ENCODE results near the gene NALCN.

NALCN gene

DNA sequence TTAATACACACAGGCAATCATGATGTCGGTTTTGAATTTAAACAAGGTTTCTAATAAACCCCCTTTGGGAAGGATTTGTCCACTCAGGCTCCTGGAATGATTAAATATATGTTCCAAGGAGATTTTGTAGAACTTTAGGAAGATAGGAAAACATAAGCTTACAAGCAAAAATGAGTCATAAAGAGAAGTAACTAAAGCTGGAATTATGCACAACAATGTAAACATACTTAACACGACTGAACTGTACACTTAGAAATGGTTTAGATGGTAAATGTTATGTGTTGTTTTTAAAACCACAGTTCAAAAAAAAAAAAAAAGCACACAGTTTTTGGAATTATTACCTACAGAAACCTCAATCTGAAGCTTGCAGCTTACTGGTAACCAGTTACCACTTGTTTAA is 304.4 kb downstream of the NALCN start:
- DNase-seq: no peak

DNA sequence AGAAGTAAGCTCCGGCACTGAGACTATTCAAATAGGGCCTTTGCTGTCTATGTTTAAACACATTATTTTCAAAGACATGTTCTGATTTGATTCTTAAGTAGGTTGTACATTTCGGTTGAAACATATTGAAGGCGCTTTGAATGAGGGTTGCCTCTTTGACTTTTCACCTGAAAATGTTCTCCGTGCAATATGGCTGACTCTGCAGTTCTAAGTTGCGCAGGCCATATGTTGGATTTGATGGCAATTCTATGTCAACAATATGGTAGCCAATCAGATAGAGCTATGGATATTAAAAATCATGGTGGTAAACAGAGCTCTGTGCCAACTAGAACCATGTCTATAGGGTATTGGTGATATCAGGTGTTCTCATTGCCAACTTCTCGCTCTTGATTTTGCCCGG is 307.3 kb downstream of the NALCN start:
- DNase-seq: no peak

DNA sequence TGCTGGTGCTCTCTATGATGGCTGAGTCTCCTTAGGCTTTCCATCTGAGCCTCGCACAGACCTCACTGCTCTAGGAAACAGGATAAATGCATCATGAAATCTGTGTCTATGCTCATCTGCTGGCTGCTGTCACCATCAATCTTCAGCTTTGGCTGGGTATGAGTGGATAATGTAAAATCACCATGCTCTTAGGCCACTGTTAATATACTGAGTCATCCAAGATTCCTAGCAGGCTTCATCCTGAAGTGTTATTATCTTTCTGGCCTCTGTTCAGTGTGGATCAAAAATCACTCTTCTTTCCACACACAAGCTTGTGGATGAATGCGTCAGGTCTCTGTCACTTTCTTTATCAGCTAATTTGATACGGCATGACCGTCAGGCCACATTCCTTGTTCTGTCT is 317.4 kb downstream of the NALCN start:
- no peak for DNase-seq

DNA sequence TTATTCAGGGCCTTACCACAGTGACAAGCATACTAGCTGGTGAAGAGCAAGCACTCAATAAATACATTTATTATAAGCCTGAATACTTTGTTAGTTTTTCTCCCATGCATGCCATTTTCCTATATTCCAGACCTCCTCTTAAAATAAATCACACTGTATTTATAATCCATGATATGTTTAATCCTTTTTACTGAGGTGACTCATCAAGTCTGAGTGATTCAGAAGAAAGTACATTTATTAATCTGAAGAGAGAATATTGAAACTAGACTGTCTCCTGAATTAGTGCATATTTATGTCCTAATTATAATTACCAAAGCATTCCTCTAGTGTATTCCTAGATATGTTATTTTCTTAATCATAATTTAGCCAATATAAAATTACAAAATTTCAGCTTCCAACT is 323.3 kb downstream of the NALCN start:
- no peak for DNase-seq

DNA sequence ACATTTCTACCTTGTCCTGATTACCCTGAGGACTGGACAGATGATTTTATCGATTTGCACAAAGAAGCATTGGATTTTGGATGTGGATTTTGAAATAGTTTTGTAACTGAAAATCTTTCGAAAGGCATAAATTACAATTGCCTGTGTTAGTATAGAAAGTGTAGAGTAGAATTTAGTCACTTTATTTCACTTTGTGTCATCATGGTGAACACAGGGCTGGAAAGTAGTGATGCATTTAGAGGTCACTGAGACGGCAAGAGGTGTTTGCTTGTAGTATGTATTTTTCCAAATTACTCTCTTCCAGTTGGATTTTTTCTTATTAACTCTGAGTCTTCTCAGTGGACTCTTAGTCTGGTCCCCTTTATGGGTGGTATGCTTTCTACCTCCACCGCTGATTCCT is 326.0 kb downstream of the NALCN start:
- no peak for DNase-seq

DNA sequence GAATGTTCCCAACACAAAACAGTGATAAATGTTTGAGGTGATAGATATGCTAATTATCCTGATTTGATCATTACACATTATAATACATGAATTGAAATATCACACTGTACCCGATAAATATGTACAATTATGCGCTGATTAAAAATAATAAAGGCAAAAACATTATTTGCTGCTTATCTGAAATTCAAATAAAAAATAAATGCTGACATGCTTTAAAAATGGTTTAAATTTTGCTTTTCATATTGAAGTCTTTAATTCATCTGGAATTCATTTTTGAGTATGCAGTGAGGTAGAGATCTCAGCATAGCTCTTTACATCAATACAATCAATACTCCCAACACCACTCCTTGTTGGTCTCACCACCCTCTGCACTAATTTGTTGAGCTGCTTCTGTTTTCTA is 330.8 kb downstream of the NALCN start:
- DNase-seq: no peak

DNA sequence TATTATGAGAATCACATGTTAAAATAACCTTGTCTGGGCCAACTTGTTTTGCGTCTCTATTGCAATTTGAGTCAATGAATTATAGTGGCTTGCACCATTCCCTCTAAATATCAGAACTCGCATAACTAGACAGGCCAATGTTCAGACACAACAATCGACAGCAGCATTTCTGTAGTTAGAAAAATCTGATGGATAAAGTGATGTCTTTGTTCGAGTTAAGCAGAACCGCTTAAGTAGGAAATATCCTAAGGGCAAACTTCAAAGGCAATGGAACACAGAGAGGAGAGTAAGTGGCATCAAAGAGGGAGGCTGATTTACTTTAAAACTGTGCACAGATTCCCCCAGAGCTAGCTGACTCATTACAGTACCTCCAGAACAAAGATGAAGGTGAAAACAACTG is 333.9 kb downstream of the NALCN start:
- no peak for DNase-seq

DNA sequence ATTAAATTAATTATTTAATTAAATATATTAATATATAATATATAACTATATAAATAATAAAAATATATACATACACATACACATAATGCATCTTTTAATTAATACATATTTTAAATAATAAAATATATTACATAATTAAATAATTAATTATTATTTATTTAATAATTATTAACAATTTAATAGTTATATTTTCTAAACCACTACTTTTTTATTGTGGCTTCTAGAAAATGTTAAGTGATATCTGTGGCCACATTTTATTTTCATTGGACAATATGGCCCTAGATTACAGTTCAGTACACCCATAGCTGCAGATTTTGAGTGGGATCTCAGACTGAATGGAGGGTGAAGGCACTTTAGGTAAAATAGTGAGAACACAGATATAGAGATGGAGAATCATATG is 335.7 kb downstream of the NALCN start:
- no peak for DNase-seq

DNA sequence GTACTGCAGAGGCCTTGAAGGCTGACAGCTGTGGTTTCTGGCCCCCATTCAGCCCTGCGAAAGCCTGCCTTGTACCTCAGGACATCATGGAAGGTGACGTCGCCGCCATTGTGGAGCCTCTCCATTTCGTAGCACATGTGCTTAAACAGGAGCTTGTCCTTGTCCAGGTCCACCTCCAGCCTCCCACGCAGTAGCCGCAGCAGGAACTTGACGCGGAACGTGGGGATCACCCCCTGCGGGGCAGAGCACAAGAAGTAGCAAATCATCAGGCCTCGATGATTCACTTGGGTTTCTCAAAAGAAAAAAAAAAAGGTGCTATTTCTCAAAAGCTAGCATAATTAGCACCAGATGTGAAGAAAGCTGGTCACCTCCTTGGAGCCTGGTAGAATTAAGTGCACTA is 351.0 kb downstream of the NALCN start:
- no peak for DNase-seq

DNA sequence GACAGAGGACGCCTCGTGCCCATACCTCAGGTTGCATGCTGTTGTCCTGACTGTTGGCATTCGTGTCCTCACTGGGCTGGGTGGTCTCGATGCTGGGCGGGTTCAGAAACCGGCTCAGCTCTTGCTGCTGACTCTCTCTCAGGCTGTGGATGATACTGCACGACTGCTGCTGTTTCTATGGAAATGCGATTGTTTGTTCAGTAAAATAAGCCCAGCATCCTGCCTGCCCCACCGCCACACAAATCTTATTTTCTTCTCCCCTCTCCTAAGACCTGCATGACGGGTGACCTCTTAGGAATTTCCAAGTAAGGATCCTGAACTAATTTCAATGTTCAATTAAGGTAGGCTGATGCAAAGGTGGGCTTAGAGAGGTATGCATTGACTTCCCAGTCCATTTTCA is 356.5 kb downstream of the NALCN start:
- DNase-seq: no peak

DNA sequence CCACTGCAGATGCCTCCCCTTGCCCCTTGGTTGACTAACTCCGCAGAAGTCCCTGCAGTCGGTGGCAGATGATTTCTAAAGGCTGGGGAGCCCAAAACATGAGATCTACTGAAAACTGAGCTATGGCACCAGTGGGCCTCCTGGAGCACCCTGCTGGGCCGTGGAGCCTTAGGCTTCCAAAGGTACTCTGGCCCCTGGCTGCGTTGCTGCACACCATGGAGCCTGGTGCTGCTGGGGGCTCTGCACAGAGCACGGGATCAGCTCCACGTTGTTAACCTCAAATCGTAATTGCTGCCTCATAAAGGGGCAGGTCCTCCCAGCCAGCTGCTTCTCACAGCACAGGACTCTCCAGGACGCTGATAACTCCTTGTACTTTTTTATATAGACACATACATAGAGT is 357.5 kb downstream of the NALCN start:
- no peak for DNase-seq

DNA sequence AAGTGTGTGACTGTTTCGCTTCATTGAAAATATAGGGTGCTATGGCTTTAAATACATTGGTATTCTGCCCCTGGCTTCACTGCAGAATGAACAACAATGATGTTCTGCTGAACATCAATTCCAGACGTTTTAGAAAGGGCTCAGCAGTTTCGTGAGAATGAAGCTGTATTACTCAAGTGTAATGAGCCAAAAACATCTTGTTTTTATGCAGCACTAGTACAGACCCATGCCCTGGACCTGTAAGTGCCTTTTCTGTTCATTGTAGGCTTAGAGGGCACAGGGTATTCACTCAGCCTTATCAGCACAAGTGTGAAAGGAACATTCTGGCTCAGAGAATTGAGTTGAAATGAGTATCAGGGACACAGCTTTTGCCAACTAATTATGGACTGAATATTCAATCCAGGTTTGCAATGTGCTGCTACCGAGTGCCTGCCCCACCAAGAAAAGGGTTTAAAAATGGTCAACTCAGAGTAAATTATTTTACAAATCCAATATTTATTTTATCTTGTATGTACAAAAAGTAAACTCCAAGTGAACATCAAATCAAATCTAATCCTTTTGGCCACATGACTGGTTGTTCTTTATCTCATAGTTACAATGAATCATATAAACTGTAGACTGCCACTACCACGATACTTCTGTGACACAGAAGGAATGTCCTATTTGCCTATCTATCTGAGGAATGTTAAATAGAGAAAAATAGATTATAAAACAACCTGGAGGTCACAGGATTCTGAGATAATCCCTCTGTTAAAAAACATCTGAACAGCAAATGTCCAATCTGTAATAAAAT is 362.8 kb downstream of the NALCN start:
- no peak for DNase-seq

DNA sequence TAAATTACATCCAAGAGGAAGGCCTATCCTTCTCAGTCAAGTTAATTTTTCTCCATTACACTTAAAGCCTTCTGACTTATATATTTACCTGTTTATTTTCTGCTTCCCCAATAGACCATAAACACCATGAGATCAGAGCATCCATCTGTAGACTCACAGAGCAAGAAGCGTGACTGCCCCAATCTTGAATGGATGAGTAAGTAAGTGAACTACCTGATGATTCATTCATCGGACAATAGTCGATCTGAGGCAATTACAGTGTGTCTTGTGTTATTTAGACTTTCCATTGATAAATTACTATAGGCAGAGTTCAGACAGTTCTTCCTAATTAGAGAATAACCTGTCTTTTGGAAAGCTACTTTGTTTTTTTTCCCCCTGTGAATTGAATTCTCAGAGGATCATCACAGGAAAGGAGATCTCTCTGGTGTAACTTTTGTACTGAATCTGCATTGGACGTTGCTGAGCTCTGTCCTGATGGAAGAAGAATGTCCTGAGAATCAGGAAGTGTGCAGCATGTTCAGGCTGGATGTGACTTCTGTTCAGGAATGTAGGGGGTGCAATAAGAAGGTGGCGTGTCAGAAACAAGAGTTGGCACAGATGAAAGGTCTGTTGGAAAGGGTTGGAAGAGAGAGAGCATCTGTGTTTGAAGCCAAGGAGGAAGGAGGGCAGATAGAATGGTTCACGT is 367.0 kb downstream of the NALCN start:
- DNase-seq: no peak

DNA sequence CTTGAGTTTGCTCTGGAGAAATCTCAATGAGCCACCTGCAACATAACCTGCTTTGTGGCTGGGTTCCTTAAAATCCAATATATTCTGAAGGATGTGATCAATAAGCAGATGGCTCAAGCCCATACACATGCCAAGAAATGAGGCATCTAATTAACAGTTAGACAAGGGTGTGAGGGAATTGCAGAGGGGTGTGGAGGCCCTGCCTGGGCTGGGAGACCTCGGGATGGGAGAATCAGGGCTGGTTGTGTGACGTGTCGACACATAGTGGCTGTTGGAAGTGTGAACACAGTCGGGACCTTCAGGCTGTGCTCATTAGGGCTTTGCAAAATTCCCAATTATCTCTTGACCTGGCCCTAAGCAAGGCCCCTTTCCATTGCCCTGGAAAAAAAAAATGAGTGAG is 379.8 kb downstream of the NALCN start:
- no peak for DNase-seq

DNA sequence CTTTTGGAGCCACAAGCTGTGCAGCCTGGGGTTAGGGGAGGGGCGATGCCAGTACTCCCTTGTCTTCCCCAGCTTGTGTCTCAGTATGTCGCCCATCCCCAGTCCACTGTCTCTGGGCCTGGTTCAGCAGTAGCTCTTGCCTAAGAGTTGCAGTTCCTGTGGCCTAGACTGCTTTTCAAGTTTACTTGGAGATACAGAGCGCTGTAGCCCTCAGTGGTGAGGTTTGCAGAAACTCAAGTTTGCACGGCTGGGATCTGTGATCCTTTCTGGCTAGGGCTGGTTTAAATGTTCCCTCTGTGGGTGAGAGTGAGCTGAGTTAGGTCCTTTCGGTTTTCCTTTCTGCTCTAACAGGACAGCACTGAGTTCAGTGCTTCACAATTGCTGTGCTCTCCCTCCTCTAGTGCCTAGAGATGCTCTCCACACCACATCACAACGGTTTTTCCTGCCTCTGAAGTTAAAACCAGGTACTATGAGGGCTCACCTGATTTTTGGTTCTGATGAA is 381.1 kb downstream of the NALCN start:
- DNase-seq: no peak

DNA sequence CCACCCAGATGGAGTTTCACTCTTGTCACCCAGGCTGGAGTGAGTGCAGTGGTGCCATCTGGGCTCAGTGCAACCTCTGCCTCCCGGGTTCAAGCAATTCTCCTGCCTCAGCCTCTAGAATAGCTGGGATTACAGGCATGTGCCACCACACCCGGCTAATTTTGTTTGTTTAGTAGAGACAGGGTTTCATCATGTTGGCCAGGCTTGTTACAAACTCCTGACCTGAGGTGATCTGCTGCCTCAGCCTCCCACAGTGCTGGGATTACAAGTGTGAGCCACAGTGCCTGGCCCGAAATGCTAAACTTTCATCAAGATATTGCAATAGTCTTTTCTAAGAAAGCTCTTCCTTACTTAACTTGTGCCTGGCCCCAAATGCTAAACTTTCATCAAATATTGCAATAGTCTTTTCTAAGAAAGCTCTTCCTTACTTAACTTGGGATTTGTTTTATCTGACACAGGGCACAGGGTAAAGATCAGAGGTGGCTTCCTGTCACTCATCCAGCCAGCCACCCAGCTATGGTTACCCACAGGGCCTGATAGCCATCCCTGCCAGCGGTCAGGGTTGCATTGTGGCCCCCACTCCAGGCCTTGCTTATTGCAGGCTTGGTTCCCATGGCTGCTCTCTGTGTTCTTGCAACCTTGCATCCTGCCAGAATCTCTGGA is 389.4 kb downstream of the NALCN start:
- DNase-seq: no peak

DNA sequence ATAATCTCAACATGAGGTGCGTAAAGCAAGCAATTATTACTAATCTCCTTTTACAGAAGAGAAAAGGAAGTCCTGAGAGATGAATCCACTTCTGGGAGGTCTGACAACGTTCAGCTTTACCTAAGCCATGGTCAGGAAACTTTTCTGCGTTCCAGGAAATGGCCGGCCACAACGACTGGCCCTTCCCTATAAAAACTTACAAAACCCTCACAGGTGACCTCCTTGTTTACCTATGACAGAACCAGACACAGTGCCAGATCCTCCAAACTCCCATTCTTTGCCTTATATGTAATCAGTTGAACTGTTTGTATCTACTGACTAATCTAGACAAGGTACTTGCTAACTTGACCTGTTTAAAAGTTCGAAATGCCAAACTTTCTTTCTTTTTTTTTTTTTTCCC is 390.0 kb downstream of the NALCN start:
- DNase-seq: no peak

DNA sequence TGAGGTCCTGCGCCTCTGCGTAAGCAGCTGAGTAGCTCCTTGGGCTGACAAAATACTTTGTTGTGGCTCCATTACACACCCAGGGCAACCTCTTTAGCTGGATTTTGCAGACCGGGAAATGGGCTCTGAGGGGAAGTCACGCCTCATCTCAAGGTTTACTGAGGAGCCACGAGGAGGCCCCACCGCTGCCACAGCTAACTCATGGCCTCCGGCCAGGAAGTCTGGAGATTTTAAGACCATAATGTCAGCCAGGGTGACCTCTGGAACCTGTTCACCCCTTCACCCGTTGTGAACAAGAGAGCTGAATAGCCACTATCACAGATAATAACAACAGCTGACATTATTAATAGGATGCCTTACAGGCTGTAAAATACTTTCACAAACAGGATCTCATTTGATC is 390.4 kb downstream of the NALCN start:
- DNase-seq: no peak

DNA sequence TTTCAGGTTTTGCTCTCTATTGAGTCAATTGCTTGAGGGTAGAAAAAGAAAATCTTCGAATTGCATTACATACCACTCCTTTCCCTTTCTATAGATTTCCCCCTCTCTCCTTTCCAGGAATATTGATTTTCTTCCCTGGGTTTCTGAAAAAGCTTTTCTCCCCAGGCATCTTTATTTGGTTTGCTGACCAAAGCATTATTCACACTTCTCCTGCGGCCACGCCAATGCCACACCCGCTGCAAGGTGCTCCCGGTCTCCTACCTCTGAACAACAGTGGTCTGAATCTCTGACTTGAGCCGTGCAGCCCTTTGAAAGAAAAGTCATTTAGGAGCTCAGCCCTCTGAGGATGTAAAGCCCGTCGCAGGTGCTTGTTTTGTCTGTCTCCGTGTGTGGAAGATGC is 390.8 kb downstream of the NALCN start:
- no peak for DNase-seq

DNA sequence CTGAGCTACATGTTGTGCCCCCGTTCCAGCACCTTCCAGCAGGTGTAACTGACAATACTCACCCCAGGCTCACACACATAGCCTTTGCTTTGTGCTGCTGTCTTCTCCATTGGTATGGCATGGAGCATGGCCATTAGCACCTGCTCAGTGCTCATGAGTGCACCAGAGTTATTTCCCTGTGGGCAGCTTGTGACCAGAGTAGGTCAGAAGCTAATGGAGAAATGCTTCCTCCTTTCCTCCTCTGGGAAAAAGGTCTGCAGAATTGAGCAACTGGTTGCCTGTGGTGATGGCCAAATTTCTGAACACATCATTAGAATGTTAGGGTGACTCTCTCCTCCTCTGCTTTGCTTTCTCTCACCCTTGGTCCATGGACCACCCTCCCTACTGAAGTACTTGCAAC is 397.2 kb downstream of the NALCN start:
- DNase-seq: no peak

DNA sequence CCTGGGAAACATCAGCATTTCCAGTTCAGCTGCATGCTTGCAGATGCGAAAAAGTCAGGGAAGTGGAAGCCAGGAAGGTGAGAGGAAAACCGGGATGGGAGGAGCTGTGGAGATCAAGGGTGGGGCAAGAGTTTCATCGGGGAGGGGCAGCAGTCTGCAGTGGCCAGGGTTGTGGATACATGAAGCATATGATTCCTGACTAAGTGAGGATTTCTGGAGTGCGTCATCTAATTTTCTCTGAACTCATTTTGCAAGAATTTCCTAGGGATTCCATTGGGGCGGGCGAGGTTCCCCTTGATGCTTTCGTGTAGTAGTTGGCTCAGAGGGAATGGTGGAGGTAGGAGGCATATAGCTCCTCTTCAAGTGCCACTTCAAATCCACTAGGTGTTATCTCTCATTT is 397.6 kb downstream of the NALCN start:
- DNase-seq: no peak

DNA sequence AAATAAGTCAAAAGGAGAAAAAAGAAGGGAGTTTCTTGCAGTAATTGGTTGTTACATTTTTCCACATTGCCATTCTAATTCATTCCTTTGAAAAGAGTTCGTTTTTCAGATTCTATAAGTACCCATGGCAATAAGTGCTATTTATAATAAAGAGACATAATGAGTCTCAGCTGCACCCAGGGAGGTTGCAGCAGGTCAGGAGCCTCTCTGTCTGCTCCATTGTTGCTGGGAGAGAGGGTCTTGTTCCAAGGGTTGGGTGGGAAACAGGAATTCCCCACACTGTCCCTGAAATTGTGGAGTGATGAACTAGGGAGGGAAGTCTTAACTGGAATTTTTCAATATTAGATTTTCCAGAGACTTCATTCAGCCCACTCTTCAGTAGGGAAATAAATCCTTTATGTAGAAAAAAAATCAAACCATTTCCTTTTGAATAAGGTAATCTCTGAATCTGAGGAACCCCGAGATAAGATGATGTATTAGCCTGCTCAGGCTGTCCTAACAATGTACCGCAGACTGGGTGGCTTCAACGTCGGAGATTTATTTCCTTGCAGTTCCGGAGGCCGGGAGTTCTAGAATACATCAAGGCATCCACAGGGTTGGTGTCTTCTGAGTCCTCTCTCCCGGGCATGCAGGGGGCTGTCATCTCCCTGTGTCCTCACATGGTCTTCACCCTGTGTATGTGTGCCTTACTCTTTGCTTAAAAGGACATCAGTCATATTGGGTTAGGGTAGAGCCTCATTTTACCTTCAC is 399.0 kb downstream of the NALCN start:
- no peak for DNase-seq

DNA sequence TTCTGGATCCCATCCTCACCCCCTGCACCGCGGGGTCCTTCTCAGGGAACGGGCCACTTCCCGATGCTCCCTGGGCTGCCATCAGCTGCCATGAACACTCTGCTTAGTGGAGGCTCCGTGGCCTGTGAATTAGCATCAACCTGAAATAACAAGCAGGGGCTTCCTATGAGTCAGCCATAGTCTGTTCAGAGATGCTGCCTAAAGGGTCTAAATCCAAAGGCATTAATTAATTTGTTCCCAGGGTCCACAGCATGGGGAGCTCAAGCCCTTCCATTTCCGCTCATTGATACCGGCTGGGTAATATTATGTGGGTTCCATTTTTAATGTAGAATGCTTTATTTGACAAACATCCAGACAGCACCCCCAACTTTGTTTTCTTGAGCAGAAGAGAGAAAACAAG is 399.8 kb downstream of the NALCN start:
- no peak for DNase-seq

All from femur (tissue), 1 donor.